SK-N-SH treated with all-trans-retinoic acid at 6 μM for 48 hours (cell line): Measurements from ENCODE around the gene CYP3A5.

Experiments used
- ATAC-seq: fragments of 200-7000 bp; cut with Tn5 transposase; 3 replicates; pipeline ENCODE4 v1.9.1; 2020; ENCODE audit warnings: mild to moderate bottlenecking, moderate library complexity
- ARNTL ChIP-seq: fragments of 450-650 bp; formaldehyde crosslinking; IDR thresholded peaks from 2 replicates; pipeline ENCODE4 v1.5.0; 2020; ENCODE audit warnings: low read depth, mild to moderate bottlenecking, moderate library complexity, borderline replicate concordance
- BACH2 ChIP-seq: fragments of 250-450 bp; sonication (Bioruptor Pico); IDR thresholded peaks from 2 replicates; pipeline ENCODE4 v1.9.0; 2021; ENCODE audit warnings: mild to moderate bottlenecking, borderline replicate concordance
- CREB5 ChIP-seq: fragments of 250-450 bp; sonication (Bioruptor Pico); IDR thresholded peaks from 2 replicates; pipeline ENCODE4 v1.5.1; 2020; ENCODE audit warnings: low read depth, mild to moderate bottlenecking, moderate library complexity
- CSDC2 ChIP-seq: fragments of 250-450 bp; sonication (Bioruptor Pico); IDR thresholded peaks from 2 replicates; pipeline ENCODE4 v1.5.0; 2020; ENCODE audit warnings: mild to moderate bottlenecking, moderate library complexity
- CSRNP3 ChIP-seq: fragments of 250-450 bp; sonication (Bioruptor Pico); IDR thresholded peaks from 2 replicates; pipeline ENCODE4 v1.5.1; 2021; ENCODE audit warnings: mild to moderate bottlenecking, moderate library complexity
- ESRRG ChIP-seq: fragments of 250-450 bp; sonication (Bioruptor Pico); IDR thresholded peaks from 2 replicates; pipeline ENCODE4 v1.6.1; 2021; ENCODE audit warnings: mild to moderate bottlenecking
- GLIS3 ChIP-seq: fragments of 250-450 bp; sonication (Bioruptor Pico); IDR thresholded peaks from 2 replicates; pipeline ENCODE4 v1.5.0; 2020; ENCODE audit warnings: mild to moderate bottlenecking, moderate library complexity
- ISL1 ChIP-seq: fragments of 250-450 bp; sonication (Bioruptor Pico); IDR thresholded peaks from 2 replicates; pipeline ENCODE4 v2.1.2; 2022; ENCODE audit warnings: mild to moderate bottlenecking, moderate library complexity
- OSR1 ChIP-seq: fragments of 250-450 bp; sonication (Bioruptor Pico); IDR thresholded peaks from 2 replicates; pipeline ENCODE4 v1.8.0; 2022; ENCODE audit warnings: moderate library complexity, mild to moderate bottlenecking, inconsistent platforms
- PPARA ChIP-seq: fragments of 250-450 bp; sonication (Bioruptor Pico); IDR thresholded peaks from 2 replicates; pipeline ENCODE4 v1.5.0; 2020; ENCODE audit warnings: mild to moderate bottlenecking, borderline replicate concordance
- SNAI2 ChIP-seq: fragments of 250-450 bp; sonication (Bioruptor Pico); IDR thresholded peaks from 2 replicates; pipeline ENCODE4 v1.5.0; 2020; ENCODE audit warnings: mild to moderate bottlenecking, moderate library complexity
- TCF4 ChIP-seq: fragments of 250-450 bp; sonication (Bioruptor Pico); IDR thresholded peaks from 2 replicates; pipeline ENCODE4 v1.8.0; 2021; ENCODE audit warnings: mild to moderate bottlenecking, moderate library complexity, borderline replicate concordance
- TOX ChIP-seq: fragments of 250-450 bp; sonication (Bioruptor Pico); IDR thresholded peaks from 2 replicates; pipeline ENCODE4 v1.8.0; 2021; ENCODE audit warnings: mild to moderate bottlenecking, moderate library complexity, borderline replicate concordance
- TSHZ2 ChIP-seq: fragments of 250-450 bp; sonication (Bioruptor Pico); IDR thresholded peaks from 2 replicates; pipeline ENCODE4 v1.5.0; 2020; ENCODE audit warnings: mild to moderate bottlenecking, moderate library complexity
- ZC3H10 ChIP-seq: fragments of 250-450 bp; sonication (Bioruptor Pico); IDR thresholded peaks from 2 replicates; pipeline ENCODE4 v1.5.1; 2021; ENCODE audit warnings: mild to moderate bottlenecking, moderate library complexity
- ZFP3 ChIP-seq: fragments of 250-450 bp; sonication (Bioruptor Pico); IDR thresholded peaks from 2 replicates; pipeline ENCODE4 v1.5.0; 2020; ENCODE audit warnings: mild to moderate bottlenecking, moderate library complexity
- ZNF565 ChIP-seq: fragments of 450-650 bp; formaldehyde crosslinking; conservative IDR thresholded peaks from 2 replicates; pipeline ENCODE4 v1.5.0; 2020; ENCODE audit warnings: low read depth, mild to moderate bottlenecking, moderate library complexity
- ZNF70 ChIP-seq: fragments of 450-650 bp; formaldehyde crosslinking; IDR thresholded peaks from 2 replicates; pipeline ENCODE4 v1.5.0; 2020; ENCODE audit warnings: mild to moderate bottlenecking, moderate library complexity
- ZNF8 ChIP-seq: fragments of 450-650 bp; formaldehyde crosslinking; IDR thresholded peaks from 2 replicates; pipeline ENCODE4 v1.5.0; 2020; ENCODE audit warnings: mild to moderate bottlenecking, moderate library complexity
- TF ChIP-seq, protein P1 (sequence below): fragments of 250-450 bp; sonication (Bioruptor Pico); IDR thresholded peaks from 2 replicates; pipeline ENCODE4 v1.8.0; 2020; ENCODE audit warnings: mild to moderate bottlenecking, moderate library complexity, borderline replicate concordance

Gene CYP3A5

GRCh38 chr7:99674995-99675742 lies 4.6 kb downstream of the CYP3A5 start:
- TF ChIP-seq, protein P1, sequence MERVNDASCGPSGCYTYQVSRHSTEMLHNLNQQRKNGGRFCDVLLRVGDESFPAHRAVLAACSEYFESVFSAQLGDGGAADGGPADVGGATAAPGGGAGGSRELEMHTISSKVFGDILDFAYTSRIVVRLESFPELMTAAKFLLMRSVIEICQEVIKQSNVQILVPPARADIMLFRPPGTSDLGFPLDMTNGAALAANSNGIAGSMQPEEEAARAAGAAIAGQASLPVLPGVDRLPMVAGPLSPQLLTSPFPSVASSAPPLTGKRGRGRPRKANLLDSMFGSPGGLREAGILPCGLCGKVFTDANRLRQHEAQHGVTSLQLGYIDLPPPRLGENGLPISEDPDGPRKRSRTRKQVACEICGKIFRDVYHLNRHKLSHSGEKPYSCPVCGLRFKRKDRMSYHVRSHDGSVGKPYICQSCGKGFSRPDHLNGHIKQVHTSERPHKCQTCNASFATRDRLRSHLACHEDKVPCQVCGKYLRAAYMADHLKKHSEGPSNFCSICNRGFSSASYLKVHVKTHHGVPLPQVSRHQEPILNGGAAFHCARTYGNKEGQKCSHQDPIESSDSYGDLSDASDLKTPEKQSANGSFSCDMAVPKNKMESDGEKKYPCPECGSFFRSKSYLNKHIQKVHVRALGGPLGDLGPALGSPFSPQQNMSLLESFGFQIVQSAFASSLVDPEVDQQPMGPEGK (CRISPR knock-in tag), result no peak
- TF ChIP-seq ZNF8 (no peak), PPARA (CRISPR knock-in tag) (no peak), ZNF565 (no peak), ARNTL (CRISPR knock-in tag) (no peak), ISL1 (CRISPR knock-in tag) (no peak), ZC3H10 (no peak), CSRNP3 (no peak), TCF4 (CRISPR knock-in tag) (no peak), TOX (CRISPR knock-in tag) (no peak), ZNF70 (no peak)
- no peak for ATAC-seq

DNA sequence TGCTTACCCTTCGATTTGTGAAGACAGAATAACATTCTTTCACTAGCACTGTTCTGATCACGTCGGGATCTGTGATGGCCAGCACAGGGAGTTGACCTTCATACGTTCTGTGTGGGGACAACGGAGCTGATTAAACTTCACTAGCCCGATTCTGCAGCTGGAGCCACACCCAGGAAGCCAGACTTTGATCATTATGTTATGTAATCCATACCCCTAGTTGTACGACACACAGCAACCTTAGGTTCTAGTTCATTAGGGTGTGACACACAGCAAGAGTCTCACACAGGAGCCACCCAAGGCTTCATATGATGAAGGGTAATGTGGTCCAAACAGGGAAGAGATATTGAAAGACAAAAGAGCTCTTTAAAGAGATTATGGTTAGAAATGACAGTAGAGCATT lies 7.2 kb downstream of the CYP3A5 start:
- ATAC-seq, result no peak
- TF ChIP-seq TSHZ2 (no peak), ZNF8 (no peak), ISL1 (CRISPR knock-in tag) (no peak), PPARA (CRISPR knock-in tag) (no peak), TCF4 (CRISPR knock-in tag) (no peak), CSDC2 (CRISPR knock-in tag) (no peak), SNAI2 (CRISPR knock-in tag) (no peak), CSRNP3 (no peak), ZC3H10 (no peak), BACH2 (CRISPR knock-in tag) (no peak), GLIS3 (CRISPR knock-in tag) (no peak)
- TF ChIP-seq, protein P1 (CRISPR knock-in tag), result no peak

GRCh38 chr7:99669782-99670181 lies 10.0 kb downstream of the CYP3A5 start:
- ATAC-seq, result no peak
- TF ChIP-seq ESRRG (CRISPR knock-in tag) (no peak), ZFP3 (CRISPR knock-in tag) (no peak), ARNTL (CRISPR knock-in tag) (no peak), CREB5 (CRISPR knock-in tag) (no peak), CSDC2 (CRISPR knock-in tag) (no peak), TSHZ2 (no peak), TOX (CRISPR knock-in tag) (no peak), OSR1 (CRISPR knock-in tag) (no peak), BACH2 (CRISPR knock-in tag) (no peak), SNAI2 (CRISPR knock-in tag) (no peak), ZNF565 (no peak), ZNF8 (no peak)
